HepG2 (cell line): Measurements from ENCODE around the gene TMEM14A. TPM values are rescaled to one million over a fixed set of nuclear protein-coding genes. Genes with fewer than 3 reads are reported as not detected.

Experiments
- ATF6 ChIP-seq: sonication (generic); formaldehyde crosslinking; conservative IDR thresholded peaks from 2 replicates; pipeline ENCODE4 v1.4.0; 2020; ENCODE audit warnings: missing genetic modification reagents
- CREM ChIP-seq, 2 experiments: sonication (generic) in 1 of 2; formaldehyde crosslinking in 1 of 2; IDR thresholded peaks; 2 replicates each; pipeline versions ENCODE4 v1.4.0 to v1.6.1; 2016 to 2020; ENCODE audit warnings: antibody characterized with exemption in 1 of 2, mild to moderate bottlenecking in 1 of 2, missing genetic modification reagents in 1 of 2
- EZH2 ChIP-seq: conservative IDR thresholded peaks from 2 replicates; pipeline ENCODE4 v1.6.1; 2012; ENCODE audit warnings: mild to moderate bottlenecking, low read depth, low read length, moderate library complexity
- GMEB1 ChIP-seq: sonication (generic); formaldehyde crosslinking; IDR thresholded peaks from 2 replicates; pipeline ENCODE4 v1.5.1; 2020; ENCODE audit warnings: missing genetic modification reagents, mild to moderate bottlenecking, borderline replicate concordance
- HMGXB4 ChIP-seq, 2 experiments: sonication (generic) in 1 of 2; formaldehyde crosslinking in 1 of 2; IDR thresholded peaks; 2 replicates each; pipeline versions ENCODE4 v1.4.0 to v1.6.1; 2018 to 2020; ENCODE audit warnings: missing genetic modification reagents in 2 of 2, borderline replicate concordance in 1 of 2, low read depth in 1 of 2, mild to moderate bottlenecking in 1 of 2, missing biosample characterization in 1 of 2
- HNF4A ChIP-seq: sonication (generic); formaldehyde crosslinking; IDR thresholded peaks from 2 replicates; pipeline ENCODE4 v1.4.0; 2020; ENCODE audit warnings: missing genetic modification reagents
- KLF11 ChIP-seq: IDR thresholded peaks from 2 replicates; pipeline ENCODE4 v1.6.1; 2016; ENCODE audit warnings: missing compliant biosample characterization
- MED13 ChIP-seq: sonication (generic); formaldehyde crosslinking; IDR thresholded peaks from 2 replicates; pipeline ENCODE4 v1.5.0; 2020; ENCODE audit warnings: missing genetic modification reagents
- NKX3-1 ChIP-seq: sonication (generic); formaldehyde crosslinking; IDR thresholded peaks from 2 replicates; pipeline ENCODE4 v1.5.0; 2020; ENCODE audit warnings: missing genetic modification reagents
- PRPF4 ChIP-seq: fragments of 200-400 bp; formaldehyde crosslinking; IDR thresholded peaks from 2 replicates; pipeline ENCODE4 v1.6.1; 2016; ENCODE audit warnings: low read length, low read depth; ENCODE audit not compliant: poor library complexity, severe bottlenecking
- RBM39 ChIP-seq: fragments of 200-400 bp; formaldehyde crosslinking; IDR thresholded peaks from one replicate; pipeline ENCODE4 v1.6.1; 2018; ENCODE audit warnings: antibody characterized with exemption, mild to moderate bottlenecking, low read depth, low read length; ENCODE audit not compliant: poor library complexity, severe bottlenecking
- REXO4 ChIP-seq: sonication (generic); formaldehyde crosslinking; IDR thresholded peaks from 2 replicates; pipeline ENCODE4 v1.8.0; 2022; ENCODE audit warnings: missing genetic modification reagents, mild to moderate bottlenecking, borderline replicate concordance
- RNF2 ChIP-seq: fragments of 450-650 bp; conservative IDR thresholded peaks from 2 replicates; pipeline ENCODE4 v1.6.1; 2016; ENCODE audit warnings: low read depth
- RXRB ChIP-seq: IDR thresholded peaks from 2 replicates; pipeline ENCODE4 v1.6.1; 2016; ENCODE audit warnings: borderline replicate concordance, missing genetic modification reagents, missing compliant biosample characterization
- SIN3B ChIP-seq: fragments of 150-350 bp; IDR thresholded peaks from 2 replicates; pipeline ENCODE4 v1.6.1; 2014; ENCODE audit warnings: low read length
- SP140L ChIP-seq: sonication (generic); formaldehyde crosslinking; IDR thresholded peaks from 2 replicates; pipeline ENCODE4 v1.4.0; 2020; ENCODE audit warnings: missing genetic modification reagents, borderline replicate concordance
- TP53 ChIP-seq: sonication (generic); formaldehyde crosslinking; conservative IDR thresholded peaks from 2 replicates; pipeline ENCODE4 v1.4.0; 2020; ENCODE audit warnings: missing genetic modification reagents
- U2AF1 ChIP-seq: fragments of 200-400 bp; formaldehyde crosslinking; optimal IDR thresholded peaks from 2 replicates; pipeline ENCODE3; 2017; ENCODE audit warnings: mild to moderate bottlenecking, low read depth, low read length
- ZFP62 ChIP-seq: sonication (generic); formaldehyde crosslinking; IDR thresholded peaks from 2 replicates; pipeline ENCODE4 v1.4.0; 2020; ENCODE audit warnings: missing genetic modification reagents
- ZNF660 ChIP-seq: sonication (generic); formaldehyde crosslinking; IDR thresholded peaks from 2 replicates; pipeline ENCODE4 v1.5.1; 2020; ENCODE audit warnings: mild to moderate bottlenecking, low read depth, missing genetic modification reagents, borderline replicate concordance
- ZNF746 ChIP-seq: sonication (generic); formaldehyde crosslinking; IDR thresholded peaks from 2 replicates; pipeline ENCODE4 v1.8.0; 2022; ENCODE audit warnings: mild to moderate bottlenecking, missing genetic modification reagents
- ZNF839 ChIP-seq: sonication (generic); formaldehyde crosslinking; IDR thresholded peaks from 2 replicates; pipeline ENCODE4 v1.4.0; 2020; ENCODE audit warnings: missing genetic modification reagents, mild to moderate bottlenecking, borderline replicate concordance
- ZNF850 ChIP-seq: sonication (generic); formaldehyde crosslinking; conservative IDR thresholded peaks from 2 replicates; pipeline ENCODE4 v1.9.0; 2021; ENCODE audit warnings: mild to moderate bottlenecking, missing genetic modification reagents
- ZSCAN9 ChIP-seq: IDR thresholded peaks from 2 replicates; pipeline ENCODE4 v1.6.1; 2016; ENCODE audit warnings: borderline replicate concordance
- polyA plus RNA-seq, 8 experiments: library from polyadenylated mRNA; depleted of rRNA in 3 of 8; stranded (reverse) in 7 of 8; unstranded in 1 of 8; fragments of >200 nt; fragmentation: Illumina TruSeq in 4 of 8; extraction: Trizol in 4 of 8; gene quantifications; 2 replicates each; pipeline versions ENCODE4 v1.2.1 to v1.2.3, GENCODE V29; 2011 to 2016; ENCODE audit warnings: low read depth in 4 of 8, missing spikeins in 1 of 8, mixed read lengths in 1 of 8; ENCODE audit not compliant: insufficient read depth in 1 of 8
- total RNA-seq, 5 experiments: library from RNA; depleted of rRNA; stranded (reverse); fragments of >200 nt; fragmentation: Illumina TruSeq; extraction: Trizol; gene quantifications; 2 replicates each; pipeline ENCODE4 v1.2.3, GENCODE V29; 2016; ENCODE audit warnings: low read depth in 1 of 5

TMEM14A gene
- total and polyA plus RNA-seq, 2 of the 13 experiments (the other 11 are each of a cell fraction or from before 2014, with no cell fraction given): 24.6 to 73.7 TPM

- peak; percentile 59 to 95; a peak in 3 of 4 replicates for TF ChIP-seq HMGXB4 (CRISPR knock-in tag; IDR thresholded peaks at IDR 0.05; ENCODE audit: borderline replicate concordance in 1 of 2, low read depth in 1 of 2)
- TF ChIP-seq ZNF839 (CRISPR knock-in tag): no peak
- TF ChIP-seq ZFP62: no peak
- TF ChIP-seq ZSCAN9: no peak; the same call in 1 of the 2 replicates
- TF ChIP-seq REXO4: no peak
- TF ChIP-seq CREM (IDR thresholded peaks at IDR 0.05): 0 out of 2 replicates have a peak, but pooled peaks have one; percentile 15
- no peak for TF ChIP-seq CREM (CRISPR knock-in tag; IDR thresholded peaks at IDR 0.05)
- no peak for TF ChIP-seq PRPF4
- 0 out of 2 replicates have a peak, but pooled peaks have one; percentile 45 for TF ChIP-seq SIN3B
- no peak for TF ChIP-seq ATF6
- no peak for TF ChIP-seq TP53
- TF ChIP-seq RXRB (CRISPR knock-in tag): peak; percentile 73; the same call in 1 of the 2 replicates
- 0 out of 2 replicates have a peak, but pooled peaks have one; percentile 39 for TF ChIP-seq NKX3-1 (CRISPR knock-in tag)
- TF ChIP-seq RNF2: no peak
- TF ChIP-seq ZNF850: 0 out of 2 replicates have a peak, but pooled peaks have one; percentile 73
- TF ChIP-seq ZNF660 (CRISPR knock-in tag): no peak
- TF ChIP-seq MED13 (CRISPR knock-in tag): no peak
- TF ChIP-seq SP140L: peak; percentile 43; the same call in 1 of the 2 replicates
- TF ChIP-seq U2AF1: peak; percentile 83
- no peak for TF ChIP-seq GMEB1 (CRISPR knock-in tag)
- TF ChIP-seq EZH2: no peak
- TF ChIP-seq HNF4A (CRISPR knock-in tag): peak; percentile 55
- no peak for TF ChIP-seq RBM39
- TF ChIP-seq ZNF746 (CRISPR knock-in tag): 0 out of 2 replicates have a peak, but pooled peaks have one; percentile 30
- TF ChIP-seq KLF11 (CRISPR knock-in tag): peak; percentile 73; the same call in 1 of the 2 replicates
Observed at GRCh38 chr6:52724406-52725121, 53.7 kb downstream of the TMEM14A start (continued).
